Mesendoderm (in vitro differentiated cells): Measurements from ENCODE around the gene COL8A2.

Experiments used
- DNase-seq: peaks from one replicate; pipeline ENCODE4 v3.0.0; 2013
- H2AK5ac ChIP-seq: 2 replicates; pipeline ENCODE4 v1.6.1; 2013; ENCODE audit warnings: low read length, inconsistent platforms
- H2BK120ac ChIP-seq: 2 replicates; pipeline ENCODE4 v1.6.1; 2013; ENCODE audit warnings: low read depth, mild to moderate bottlenecking, low read length, moderate library complexity, mixed read lengths
- H2BK15ac ChIP-seq: replicated peaks from 2 replicates; pipeline ENCODE4 v1.6.1; 2013; ENCODE audit warnings: low read depth, mild to moderate bottlenecking, moderate library complexity
- H2BK5ac ChIP-seq: 2 replicates; pipeline ENCODE4 v1.6.1; 2013; ENCODE audit warnings: low read length, inconsistent platforms
- H3K18ac ChIP-seq: 2 replicates; pipeline ENCODE4 v1.6.1; 2013; ENCODE audit warnings: mild to moderate bottlenecking, low read length, mixed read lengths
- H3K23ac ChIP-seq: one replicate; pipeline ENCODE4 v1.6.1; 2013; ENCODE audit warnings: low read length
- H3K27ac ChIP-seq: 2 replicates; pipeline ENCODE4 v1.5.1; 2013; ENCODE audit warnings: low read depth, mild to moderate bottlenecking, inconsistent platforms, low read length, moderate library complexity
- H3K27me3 ChIP-seq: 2 replicates; pipeline ENCODE4 v1.6.1; 2013; ENCODE audit warnings: low read length, control low read depth, mild to moderate bottlenecking, inconsistent platforms; ENCODE audit not compliant: insufficient read depth, poor library complexity
- H3K36me3 ChIP-seq: 2 replicates; pipeline ENCODE4 v1.6.1; 2013; ENCODE audit warnings: low read length, inconsistent platforms; ENCODE audit not compliant: control insufficient read depth, insufficient read depth
- H3K4ac ChIP-seq: one replicate; pipeline ENCODE4 v1.6.1; 2013; ENCODE audit warnings: low read depth, mild to moderate bottlenecking, low read length, moderate library complexity
- H3K4me1 ChIP-seq: 2 replicates; pipeline ENCODE4 v1.6.1; 2013; ENCODE audit warnings: low read depth, low read length, inconsistent platforms; ENCODE audit not compliant: control insufficient read depth
- H3K4me2 ChIP-seq: 2 replicates; pipeline ENCODE4 v1.6.1; 2013; ENCODE audit warnings: low read length
- H3K4me3 ChIP-seq: 2 replicates; pipeline ENCODE4 v1.5.1; 2013; ENCODE audit warnings: mild to moderate bottlenecking, low read length
- H3K56ac ChIP-seq: one replicate; pipeline ENCODE4 v1.6.1; 2013; ENCODE audit warnings: low read length
- H3K79me1 ChIP-seq: 2 replicates; pipeline ENCODE4 v1.6.1; 2013; ENCODE audit warnings: low read length, inconsistent platforms
- H3K79me2 ChIP-seq: 2 replicates; pipeline ENCODE4 v1.6.1; 2013; ENCODE audit warnings: mild to moderate bottlenecking, low read length; ENCODE audit not compliant: control insufficient read depth, insufficient read depth
- H3K9ac ChIP-seq: 2 replicates; pipeline ENCODE4 v1.6.1; 2013; ENCODE audit warnings: low read length, inconsistent platforms
- H4K5ac ChIP-seq: one replicate; pipeline ENCODE4 v1.6.1; 2013; ENCODE audit warnings: low read length
- H4K8ac ChIP-seq: one replicate; pipeline ENCODE4 v1.6.1; 2013; ENCODE audit warnings: low read depth, mild to moderate bottlenecking, control low read depth, low read length, moderate library complexity
- WGBS: extraction: QIAGEN DNeasy Blood & Tissue Kit; methylation state at CpG from one replicate; pipeline ENCODE4 v1.1.7; 2013; ENCODE audit warnings: low lambda C conversion rate, missing lambda C conversion rate; ENCODE audit not compliant: insufficient coverage; ENCODE audit errors: extremely low coverage; 5-methylcytosine and 5-hydroxymethylcytosine counted together

The COL8A2 gene

DNA sequence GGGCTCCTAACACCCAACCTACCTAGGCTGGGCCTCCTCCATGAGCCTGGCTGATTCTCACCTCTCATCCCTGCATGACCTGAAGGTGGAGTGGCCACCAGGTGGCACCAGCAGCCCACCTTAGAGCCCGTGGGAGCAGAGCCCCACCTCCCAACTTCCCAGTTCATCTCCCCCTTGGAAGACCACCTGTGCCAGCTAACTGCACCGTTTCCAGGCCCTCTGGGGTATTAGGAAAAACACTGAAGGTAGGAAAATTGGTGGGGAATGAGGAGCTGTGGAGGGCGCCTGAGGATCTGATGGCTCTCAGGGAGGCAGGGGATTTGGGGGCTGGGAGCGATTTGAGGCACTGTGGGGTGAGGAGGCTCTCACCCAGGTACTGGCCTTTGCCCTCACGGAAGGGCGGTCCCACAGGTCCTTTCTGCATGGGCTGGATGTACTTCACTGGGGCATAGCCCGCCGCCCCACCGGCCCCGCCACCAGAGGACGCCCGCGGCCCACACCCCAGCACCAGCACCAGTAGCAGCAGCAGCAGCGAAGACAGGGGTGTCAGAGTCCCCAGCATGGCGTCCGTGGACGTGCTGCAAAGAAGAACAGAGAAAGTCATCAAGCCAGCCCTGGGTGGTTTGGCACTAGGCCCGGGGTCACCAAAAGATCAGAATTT is 25.2 kb downstream of the COL8A2 start:
- Histone ChIP-seq H4K5ac (no peak overlapping the region), H3K4me2 (no peak overlapping the region), H3K4ac (no peak overlapping the region), H3K4me3 (no peak overlapping the region), H3K56ac (no peak overlapping the region), H3K23ac (no peak overlapping the region), H3K79me2 (no peaks in the 10 kb centered on the region), H3K27me3 (no peaks in the 10 kb centered on the region), H3K36me3 (no peaks in the 10 kb centered on the region), H2BK5ac (no peak overlapping the region), H2AK5ac (no peak overlapping the region), H3K18ac (no peak overlapping the region), H2BK15ac (no peak overlapping the region), H3K27ac (no peak overlapping the region), H3K79me1 (no peaks in the 10 kb centered on the region), H2BK120ac (no peak overlapping the region), H3K4me1 (no peaks in the 10 kb centered on the region), H3K9ac (no peak overlapping the region), H4K8ac (no peak overlapping the region)
- WGBS = no CpG with 5 or more reads among the region's 18 CpGs
- DNase-seq = peak; percentile 83

- no peak overlapping the region for H4K5ac ChIP-seq
- H4K8ac ChIP-seq = no peak overlapping the region
- no peak overlapping the region for H3K56ac ChIP-seq
- no peak overlapping the region for H3K23ac ChIP-seq
- no peaks in the 10 kb centered on the region for H3K4me1 ChIP-seq
- no peaks in the 10 kb centered on the region for H3K79me1 ChIP-seq
- no peak overlapping the region for H3K4me3 ChIP-seq
- no peak overlapping the region for H3K18ac ChIP-seq
- H3K4ac ChIP-seq = no peak overlapping the region
- no peaks in the 10 kb centered on the region for H3K79me2 ChIP-seq
- no peaks in the 10 kb centered on the region for H3K36me3 ChIP-seq
- H2AK5ac ChIP-seq = no peak overlapping the region
- no peak overlapping the region for H2BK120ac ChIP-seq
- no CpG with 5 or more reads among the region's 13 CpGs for WGBS
- no peak overlapping the region for H2BK5ac ChIP-seq
- H3K4me2 ChIP-seq = no peak overlapping the region
- DNase-seq = no peak
- no peak overlapping the region for H2BK15ac ChIP-seq
- H3K27me3 ChIP-seq = no peaks in the 10 kb centered on the region
- no peak overlapping the region for H3K9ac ChIP-seq
- no peak overlapping the region for H3K27ac ChIP-seq
Observed at GRCh38 chr1:36098650-36099365, 26.2 kb downstream of the COL8A2 start.

GRCh38 chr1:36097693-36098585 is 27.1 kb downstream of the COL8A2 start:
- H2BK5ac ChIP-seq = no peak overlapping the region
- H3K4ac ChIP-seq = no peak overlapping the region
- H3K18ac ChIP-seq = no peak overlapping the region
- no peak overlapping the region for H2BK15ac ChIP-seq
- no peaks in the 10 kb centered on the region for H3K79me1 ChIP-seq
- no peaks in the 10 kb centered on the region for H3K79me2 ChIP-seq
- H4K8ac ChIP-seq = no peak overlapping the region
- H3K9ac ChIP-seq = no peak overlapping the region
- no peak for DNase-seq
- H3K56ac ChIP-seq = no peak overlapping the region
- H4K5ac ChIP-seq = no peak overlapping the region
- H3K4me2 ChIP-seq = no peak overlapping the region
- H3K27ac ChIP-seq = no peak overlapping the region
- no peak overlapping the region for H3K23ac ChIP-seq
- WGBS = no CpG with 5 or more reads among the region's 33 CpGs
- H3K4me1 ChIP-seq = no peaks in the 10 kb centered on the region
- no peak overlapping the region for H3K4me3 ChIP-seq
- no peak overlapping the region for H2BK120ac ChIP-seq
- peaks cover 6% of the 10 kb centered on the region for H3K36me3 ChIP-seq
- H3K27me3 ChIP-seq = no peaks in the 10 kb centered on the region
- H2AK5ac ChIP-seq = no peak overlapping the region

GRCh38 chr1:36096500-36097432 is 28.3 kb downstream of the COL8A2 start:
- Histone ChIP-seq H2BK15ac (no peak overlapping the region), H3K79me2 (no peaks in the 10 kb centered on the region), H3K18ac (no peak overlapping the region), H3K4me1 (no peaks in the 10 kb centered on the region), H4K5ac (no peak overlapping the region), H3K4me3 (no peak overlapping the region), H3K23ac (no peak overlapping the region), H3K27ac (no peak overlapping the region), H3K79me1 (no peaks in the 10 kb centered on the region), H3K4ac (no peak overlapping the region), H3K27me3 (no peaks in the 10 kb centered on the region), H2AK5ac (no peak overlapping the region), H3K36me3 (peaks cover 12% of the 10 kb centered on the region), H4K8ac (no peak overlapping the region), H3K56ac (peak overlapping the region; percentile 15), H2BK5ac (no peak overlapping the region), H2BK120ac (no peak overlapping the region), H3K4me2 (no peak overlapping the region), H3K9ac (no peak overlapping the region)
- WGBS = no CpG with 5 or more reads among the region's 16 CpGs
- peak; percentile 82 for DNase-seq

DNA sequence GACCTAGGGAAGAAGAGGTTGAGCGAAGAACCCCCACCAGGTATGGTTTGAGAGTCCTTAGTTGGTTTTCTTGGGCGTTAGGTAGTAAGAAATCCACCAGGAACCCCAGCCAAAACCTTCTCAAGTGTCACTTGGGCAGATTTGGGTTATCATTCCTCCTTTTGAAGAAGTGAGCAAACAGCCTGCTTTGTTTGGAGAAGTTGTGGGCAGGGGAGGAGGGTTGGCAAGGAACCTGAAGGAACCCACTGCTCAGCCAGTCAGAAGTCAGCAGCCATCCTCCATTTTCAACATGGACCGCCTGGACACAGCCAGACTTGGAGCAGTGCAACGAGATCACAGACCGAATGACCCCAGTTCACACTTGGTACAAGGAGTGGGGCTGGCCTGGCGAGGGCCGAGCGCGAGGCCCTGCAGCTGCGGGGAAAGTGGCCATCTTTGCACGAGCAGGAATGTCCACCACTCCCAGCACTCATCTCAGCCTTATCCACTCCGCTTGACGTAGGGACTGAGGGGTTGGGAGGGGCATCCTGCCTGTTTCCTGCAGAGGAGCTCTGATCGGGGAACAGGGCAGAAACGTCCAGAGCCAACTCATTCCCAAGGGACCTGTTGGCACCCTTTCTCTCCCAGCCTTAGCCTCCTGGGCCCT is 29.1 kb downstream of the COL8A2 start:
- Histone ChIP-seq H2BK120ac (no peak overlapping the region), H3K4ac (no peak overlapping the region), H3K36me3 (peaks cover 14% of the 10 kb centered on the region), H2AK5ac (no peak overlapping the region), H3K56ac (no peak overlapping the region), H3K9ac (no peak overlapping the region), H3K23ac (no peak overlapping the region), H3K4me3 (no peak overlapping the region), H4K5ac (no peak overlapping the region), H4K8ac (no peak overlapping the region), H3K18ac (no peak overlapping the region), H2BK5ac (no peak overlapping the region), H3K27me3 (no peaks in the 10 kb centered on the region), H3K79me1 (peaks cover 2% of the 10 kb centered on the region), H3K4me1 (no peaks in the 10 kb centered on the region), H3K27ac (no peak overlapping the region), H2BK15ac (no peak overlapping the region), H3K79me2 (no peaks in the 10 kb centered on the region), H3K4me2 (no peak overlapping the region)
- no CpG with 5 or more reads among the region's 15 CpGs for WGBS
- DNase-seq = no peak
